Activated T-helper 2 cell treated with anti-CD3 and anti-CD28 coated beads, Interferon-gamma antibody, Interleukin-2, Interleukin-4, amounts not matched to agents 10 μg/mL and 5 μg/mL and 100 μg/mL, durations not matched to agents 14 hours and 24 hours and 36 hours (primary cell): ENCODE results near the gene DCDC1. TPM values are rescaled to one million over a fixed set of nuclear protein-coding genes. Genes with fewer than 3 reads are reported as not detected.

Source experiments
- DNase-seq: peaks from one replicate; pipeline ENCODE4 v3.0.0; 2021; ENCODE audit warnings: low spot score
- H3K27ac Mint-ChIP-seq: one replicate; pipeline ENCODE4 v1.8.0; 2021; ENCODE audit warnings: mixed read lengths
- H3K27me3 Mint-ChIP-seq: one replicate; pipeline ENCODE4 v1.8.0; 2021; ENCODE audit warnings: low read depth, mixed read lengths
- H3K36me3 Mint-ChIP-seq: one replicate; pipeline ENCODE4 v1.8.0; 2021; ENCODE audit warnings: low read depth, mixed read lengths
- H3K4me1 Mint-ChIP-seq: one replicate; pipeline ENCODE4 v1.8.0; 2021; ENCODE audit warnings: low read depth, mixed read lengths
- H3K4me3 Mint-ChIP-seq: one replicate; pipeline ENCODE4 v1.8.0; 2021; ENCODE audit warnings: low read depth, mild to moderate bottlenecking, moderate library complexity, mixed read lengths
- H3K9me3 Mint-ChIP-seq: one replicate; pipeline ENCODE4 v1.8.0; 2021; ENCODE audit warnings: mixed read lengths
- intact Hi-C: fragments of 100-400 bp; cut with micrococcal nuclease; formaldehyde crosslinking; loops from one replicate; pipeline ENCODE4 v1.15.1; 2023
- total RNA-seq: library from RNA; stranded (reverse); gene quantifications from 2 replicates; pipeline ENCODE4 v1.2.3, GENCODE V29; 2022

DCDC1 gene
- total RNA-seq, 1 donor from 2014 or later: not detected

DNA sequence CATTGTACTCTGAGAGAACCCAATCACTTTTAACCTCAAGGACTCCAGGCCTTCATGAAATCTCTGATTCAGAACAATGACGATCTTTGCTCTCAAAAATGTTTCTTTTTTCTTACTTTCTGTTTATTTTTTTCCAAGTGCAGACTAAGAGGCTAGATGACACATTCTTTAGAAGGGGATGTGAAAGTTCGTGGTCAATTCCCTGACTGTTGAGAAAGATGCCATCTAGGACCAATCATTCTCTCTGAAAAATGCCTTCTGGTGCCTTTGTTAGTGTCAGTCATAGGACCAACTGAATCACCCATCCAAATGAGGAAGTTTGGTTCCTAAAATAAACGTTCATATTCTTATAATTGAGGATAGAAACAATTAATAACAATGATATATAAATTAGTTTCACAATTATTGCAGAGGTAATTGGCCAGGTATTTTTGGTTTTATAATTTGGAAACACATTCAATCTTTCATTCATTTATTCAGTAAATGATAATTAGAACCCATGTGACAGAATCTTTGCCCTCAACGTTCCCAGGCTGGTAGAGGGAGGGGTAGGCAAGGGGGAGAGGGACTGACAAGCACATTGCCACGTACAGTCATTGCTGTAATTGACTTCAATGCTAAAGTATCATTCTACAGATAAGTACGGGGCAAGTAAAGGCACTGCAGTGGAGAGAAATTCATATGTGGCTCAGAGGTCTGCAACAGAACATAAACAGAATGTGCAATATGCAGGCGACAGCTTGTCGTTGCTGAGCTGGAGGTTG lies 450.0 kb downstream of the DCDC1 start:
- H3K27ac Mint-ChIP-seq: no peak overlapping the region
- DNase-seq: no peak
- H3K27me3 Mint-ChIP-seq: no peaks in the 10 kb centered on the region
- H3K9me3 Mint-ChIP-seq: no peaks in the 10 kb centered on the region
- no peaks in the 10 kb centered on the region for H3K4me1 Mint-ChIP-seq
- H3K36me3 Mint-ChIP-seq: no peaks in the 10 kb centered on the region
- intact Hi-C loops: loop anchor here (2.0 kb wide), 1 partner anchor 575 kb away; no protein-coding TSS in a partner anchor
- H3K4me3 Mint-ChIP-seq: no peak overlapping the region

DNA sequence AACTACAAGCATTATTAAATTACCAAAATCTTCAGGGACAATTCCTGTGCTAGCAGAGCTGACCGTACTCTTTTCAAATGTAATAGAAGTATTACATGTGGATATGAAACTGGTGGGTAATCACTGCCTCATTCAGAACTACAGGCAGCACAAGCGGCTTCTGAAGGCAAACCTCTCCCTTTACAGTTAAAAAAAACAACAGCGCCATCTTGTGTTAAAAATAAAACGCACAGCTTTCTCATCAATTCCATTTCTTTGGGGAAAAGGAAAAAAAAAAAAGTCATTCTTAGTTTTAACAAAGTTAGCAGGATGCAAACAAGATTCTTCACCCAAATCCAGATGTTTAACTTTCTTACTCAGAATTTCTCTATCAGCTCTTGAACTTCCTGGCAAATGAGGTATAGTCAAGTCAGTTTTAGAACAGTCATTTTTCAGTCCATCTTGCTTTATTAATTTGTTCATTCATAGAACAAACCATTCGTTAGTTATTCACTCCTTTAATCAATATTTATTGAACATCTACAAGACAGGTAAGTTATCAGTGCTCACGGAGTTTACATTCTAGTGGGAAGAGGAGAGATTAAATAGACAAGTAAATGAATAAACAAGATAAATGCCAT lies 451.6 kb downstream of the DCDC1 start:
- Mint-ChIP-seq H3K4me1 (no peaks in the 10 kb centered on the region), H3K27ac (no peak overlapping the region), H3K4me3 (no peak overlapping the region), H3K36me3 (no peaks in the 10 kb centered on the region), H3K9me3 (no peaks in the 10 kb centered on the region), H3K27me3 (peaks cover 6% of the 10 kb centered on the region)
- DNase-seq: no peak
- intact Hi-C loops: loop anchor here (2.0 kb wide), 1 partner anchor 573 kb away; no protein-coding TSS in a partner anchor

DNA sequence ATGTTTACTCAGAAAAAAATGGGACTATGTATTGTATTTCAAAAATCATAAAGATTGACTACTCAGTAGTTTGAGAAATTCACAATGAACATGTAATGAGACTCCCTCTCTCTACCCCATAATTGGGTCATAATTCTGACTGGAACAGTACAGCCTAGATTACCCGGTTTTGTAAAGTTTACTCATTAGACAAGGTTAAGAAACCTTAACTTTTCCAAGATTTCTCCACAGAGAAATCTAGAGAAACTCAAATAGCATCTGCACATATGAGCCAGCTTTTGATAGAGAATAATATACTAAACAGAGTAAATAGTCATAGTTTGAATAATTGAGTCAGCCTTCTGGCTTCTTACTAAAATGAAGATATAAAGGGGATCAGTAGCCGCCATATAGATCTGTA lies 452.3 kb downstream of the DCDC1 start:
- no peak for DNase-seq
- Mint-ChIP-seq H3K36me3 (no peaks in the 10 kb centered on the region), H3K4me1 (no peaks in the 10 kb centered on the region), H3K9me3 (no peaks in the 10 kb centered on the region), H3K27me3 (peaks cover 6% of the 10 kb centered on the region), H3K4me3 (no peak overlapping the region), H3K27ac (no peak overlapping the region)
- intact Hi-C loops: no loop called here

DNA sequence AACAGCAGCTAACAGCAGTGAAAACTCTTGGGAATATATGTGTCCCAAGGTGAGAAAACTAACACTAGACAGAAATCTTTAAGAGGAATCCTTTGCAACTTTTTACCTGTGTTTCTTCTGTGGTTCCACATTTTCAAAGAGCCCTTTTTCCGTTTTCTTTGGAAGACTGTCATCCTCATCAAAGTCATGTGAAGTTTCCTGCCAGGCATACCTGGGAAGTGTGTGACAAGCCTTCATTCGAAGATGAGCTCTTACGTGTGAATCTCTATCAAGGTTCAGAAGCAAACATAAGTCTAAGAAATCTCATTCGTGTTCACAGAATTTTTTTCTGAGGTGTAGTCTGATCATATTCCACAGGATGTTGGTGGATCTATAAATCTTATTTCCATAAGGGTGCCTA lies 452.8 kb downstream of the DCDC1 start:
- H3K36me3 Mint-ChIP-seq: no peaks in the 10 kb centered on the region
- no peaks in the 10 kb centered on the region for H3K9me3 Mint-ChIP-seq
- peaks cover 6% of the 10 kb centered on the region for H3K27me3 Mint-ChIP-seq
- no peak for DNase-seq
- no peaks in the 10 kb centered on the region for H3K4me1 Mint-ChIP-seq
- no peak overlapping the region for H3K27ac Mint-ChIP-seq
- intact Hi-C loops: no loop called here
- H3K4me3 Mint-ChIP-seq: no peak overlapping the region

DNA sequence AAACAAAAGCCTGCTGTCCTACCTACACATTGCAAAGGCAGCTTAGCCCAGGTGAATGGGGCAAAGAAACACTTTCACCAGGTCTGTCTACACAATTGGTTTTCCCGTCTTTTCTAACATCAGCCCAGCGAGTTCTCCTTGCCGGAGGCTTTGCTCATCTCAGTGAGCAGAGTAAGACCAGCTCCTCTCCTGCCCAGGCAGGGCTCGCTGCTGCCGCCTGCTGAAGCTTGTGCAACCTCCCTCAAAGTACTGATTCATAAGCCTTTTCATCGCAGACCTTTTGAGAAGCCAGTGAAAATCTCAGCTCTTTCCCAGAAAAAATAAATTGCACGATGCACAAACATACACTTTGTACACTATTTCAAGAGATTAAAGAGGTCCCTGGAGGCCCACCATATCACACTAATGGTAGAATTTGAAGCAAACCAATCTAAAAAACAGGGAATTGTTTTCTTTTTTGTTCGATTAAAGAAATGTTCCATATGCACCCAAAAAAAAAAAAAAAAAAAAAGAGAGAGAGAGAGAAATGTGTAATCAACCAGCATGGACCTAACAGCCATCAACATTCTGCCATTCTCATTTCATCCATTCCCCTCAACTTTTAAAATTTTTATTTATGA lies 455.3 kb downstream of the DCDC1 start:
- Mint-ChIP-seq H3K9me3 (no peaks in the 10 kb centered on the region), H3K4me3 (no peak overlapping the region), H3K4me1 (no peaks in the 10 kb centered on the region), H3K36me3 (no peaks in the 10 kb centered on the region), H3K27me3 (peaks cover 6% of the 10 kb centered on the region), H3K27ac (no peak overlapping the region)
- no peak for DNase-seq
- intact Hi-C loops: no loop called here

DNA sequence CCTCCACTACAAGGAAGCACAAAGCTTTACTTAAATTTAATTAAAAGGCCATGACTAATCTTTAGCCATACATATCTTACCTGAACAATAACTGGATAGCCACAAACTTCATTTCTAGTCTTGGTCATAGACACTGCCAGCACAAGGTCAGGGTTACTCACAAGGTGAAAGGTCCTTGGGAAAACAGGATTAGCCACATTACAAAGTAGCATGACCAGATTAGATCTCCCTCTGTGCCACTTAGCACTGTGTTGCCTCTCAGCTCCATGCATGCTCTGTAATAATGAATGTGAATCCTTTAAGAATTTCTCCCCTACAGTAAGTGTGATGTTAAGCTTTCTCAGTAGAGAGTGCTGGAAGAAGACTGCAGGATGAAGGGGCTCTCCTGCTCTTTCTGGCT lies 458.3 kb downstream of the DCDC1 start:
- no peaks in the 10 kb centered on the region for H3K4me1 Mint-ChIP-seq
- H3K36me3 Mint-ChIP-seq: no peaks in the 10 kb centered on the region
- no peak overlapping the region for H3K27ac Mint-ChIP-seq
- no peak overlapping the region for H3K4me3 Mint-ChIP-seq
- intact Hi-C loops: no loop called here
- no peak for DNase-seq
- peaks cover 6% of the 10 kb centered on the region for H3K27me3 Mint-ChIP-seq
- H3K9me3 Mint-ChIP-seq: no peaks in the 10 kb centered on the region

DNA sequence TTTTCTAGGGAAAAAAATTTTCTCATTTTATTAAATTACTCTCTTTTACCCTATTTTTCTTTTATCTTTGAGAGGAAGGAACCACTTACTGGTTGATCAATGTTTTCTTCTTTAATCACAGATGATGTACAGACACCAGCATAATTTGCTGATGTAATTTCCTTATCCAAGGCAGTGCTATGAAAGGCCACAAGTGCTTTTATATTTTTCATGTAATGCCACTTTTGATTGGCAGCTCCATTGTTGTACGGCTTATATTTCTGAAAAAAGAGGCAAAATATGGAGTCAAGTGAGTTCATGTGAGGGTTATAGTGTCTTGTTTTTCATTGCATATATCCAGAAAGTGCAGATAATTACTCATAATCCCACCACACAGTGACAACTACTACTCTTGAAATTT lies 460.7 kb downstream of the DCDC1 start:
- Mint-ChIP-seq H3K9me3 (no peaks in the 10 kb centered on the region), H3K27me3 (peaks cover 2% of the 10 kb centered on the region), H3K36me3 (no peaks in the 10 kb centered on the region), H3K4me3 (no peak overlapping the region), H3K4me1 (no peaks in the 10 kb centered on the region), H3K27ac (no peak overlapping the region)
- DNase-seq: no peak
- intact Hi-C loops: no loop called here

DNA sequence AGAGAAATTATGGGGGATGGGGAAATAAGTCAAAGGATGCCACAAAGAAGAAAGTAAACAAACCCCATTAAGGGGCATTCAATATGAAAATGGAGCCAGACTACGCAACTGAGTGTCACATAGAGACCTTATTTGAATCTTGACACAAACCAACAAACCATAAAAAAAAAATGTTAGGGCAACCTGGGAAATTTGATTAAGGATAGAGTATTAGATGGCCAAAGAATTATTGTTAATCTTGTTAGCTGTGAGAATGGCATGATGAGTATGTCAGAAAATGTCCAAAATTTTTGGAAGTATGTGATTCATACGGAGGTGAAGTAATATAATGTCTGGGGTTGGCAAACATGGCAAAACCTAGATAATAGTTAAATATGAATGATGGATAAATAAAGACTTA lies 461.3 kb downstream of the DCDC1 start:
- Mint-ChIP-seq H3K27ac (no peak overlapping the region), H3K36me3 (no peaks in the 10 kb centered on the region), H3K4me1 (no peaks in the 10 kb centered on the region), H3K27me3 (no peaks in the 10 kb centered on the region), H3K9me3 (no peaks in the 10 kb centered on the region), H3K4me3 (no peak overlapping the region)
- intact Hi-C loops: no loop called here
- no peak for DNase-seq

DNA sequence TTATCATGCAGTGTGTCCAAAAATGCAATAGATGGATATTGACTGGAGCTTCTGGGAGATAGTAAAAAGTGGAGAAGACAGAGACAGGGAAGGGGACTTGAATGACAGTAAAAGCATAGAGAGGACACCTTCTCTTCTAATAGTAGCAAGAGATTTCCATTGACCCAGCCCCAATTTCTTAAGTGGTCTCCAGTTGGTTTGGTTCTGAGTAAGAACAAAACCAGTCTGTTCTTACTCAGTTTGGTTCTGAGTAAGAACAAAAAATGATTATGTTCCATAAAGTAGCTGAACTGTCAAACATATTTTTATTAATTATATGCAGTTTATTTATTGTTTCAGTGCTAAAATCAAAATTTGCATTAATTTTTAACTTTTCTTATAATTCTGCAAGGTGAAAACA lies 466.6 kb downstream of the DCDC1 start:
- Mint-ChIP-seq H3K27me3 (no peaks in the 10 kb centered on the region), H3K9me3 (no peaks in the 10 kb centered on the region), H3K4me3 (no peak overlapping the region), H3K4me1 (no peaks in the 10 kb centered on the region), H3K36me3 (no peaks in the 10 kb centered on the region), H3K27ac (no peak overlapping the region)
- intact Hi-C loops: no loop called here
- DNase-seq: no peak

DNA sequence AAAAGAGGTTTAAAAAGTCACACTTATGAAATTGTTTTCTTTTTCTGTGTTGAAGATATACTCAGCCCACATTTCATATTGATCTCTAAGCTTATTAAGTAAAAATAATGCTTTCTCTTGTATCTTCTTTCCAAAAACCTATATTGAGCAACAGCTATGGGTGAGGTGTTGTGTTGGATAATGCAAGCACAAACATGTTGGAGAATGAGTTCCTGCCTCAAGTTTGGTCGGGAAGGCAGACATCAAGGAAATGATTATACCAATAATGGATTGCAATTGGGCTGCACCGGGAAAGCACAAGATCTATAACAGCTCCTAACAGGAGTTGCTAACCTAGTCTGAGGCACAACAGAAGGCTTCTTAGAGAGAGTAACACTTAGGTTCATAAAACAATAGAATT lies 474.5 kb downstream of the DCDC1 start:
- no peaks in the 10 kb centered on the region for H3K27me3 Mint-ChIP-seq
- no peaks in the 10 kb centered on the region for H3K4me1 Mint-ChIP-seq
- H3K36me3 Mint-ChIP-seq: no peaks in the 10 kb centered on the region
- DNase-seq: no peak
- intact Hi-C loops: no loop called here
- H3K27ac Mint-ChIP-seq: no peak overlapping the region
- no peak overlapping the region for H3K4me3 Mint-ChIP-seq
- no peaks in the 10 kb centered on the region for H3K9me3 Mint-ChIP-seq

DNA sequence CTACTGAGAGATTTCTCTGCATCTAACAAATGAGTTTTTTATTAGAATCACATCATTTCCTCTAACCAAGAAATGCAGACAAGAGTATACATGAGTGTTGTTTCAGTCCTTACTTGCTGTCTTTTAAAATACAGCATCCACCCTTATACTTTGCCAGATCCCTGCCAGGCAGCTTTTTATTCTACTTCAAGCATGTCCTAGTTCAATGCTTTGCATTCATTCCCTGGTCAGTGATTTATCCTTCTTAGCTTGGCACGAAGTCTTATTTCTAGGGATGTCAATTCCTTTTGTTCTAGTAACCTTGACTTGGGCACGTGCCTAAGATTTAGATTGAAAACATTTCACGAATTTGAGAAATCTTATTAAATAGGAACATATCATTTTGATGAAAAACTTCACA lies 476.2 kb downstream of the DCDC1 start:
- intact Hi-C loops: no loop called here
- H3K27ac Mint-ChIP-seq: no peak overlapping the region
- no peak overlapping the region for H3K4me3 Mint-ChIP-seq
- no peaks in the 10 kb centered on the region for H3K27me3 Mint-ChIP-seq
- H3K9me3 Mint-ChIP-seq: no peaks in the 10 kb centered on the region
- H3K36me3 Mint-ChIP-seq: no peaks in the 10 kb centered on the region
- H3K4me1 Mint-ChIP-seq: no peaks in the 10 kb centered on the region
- DNase-seq: no peak

DNA sequence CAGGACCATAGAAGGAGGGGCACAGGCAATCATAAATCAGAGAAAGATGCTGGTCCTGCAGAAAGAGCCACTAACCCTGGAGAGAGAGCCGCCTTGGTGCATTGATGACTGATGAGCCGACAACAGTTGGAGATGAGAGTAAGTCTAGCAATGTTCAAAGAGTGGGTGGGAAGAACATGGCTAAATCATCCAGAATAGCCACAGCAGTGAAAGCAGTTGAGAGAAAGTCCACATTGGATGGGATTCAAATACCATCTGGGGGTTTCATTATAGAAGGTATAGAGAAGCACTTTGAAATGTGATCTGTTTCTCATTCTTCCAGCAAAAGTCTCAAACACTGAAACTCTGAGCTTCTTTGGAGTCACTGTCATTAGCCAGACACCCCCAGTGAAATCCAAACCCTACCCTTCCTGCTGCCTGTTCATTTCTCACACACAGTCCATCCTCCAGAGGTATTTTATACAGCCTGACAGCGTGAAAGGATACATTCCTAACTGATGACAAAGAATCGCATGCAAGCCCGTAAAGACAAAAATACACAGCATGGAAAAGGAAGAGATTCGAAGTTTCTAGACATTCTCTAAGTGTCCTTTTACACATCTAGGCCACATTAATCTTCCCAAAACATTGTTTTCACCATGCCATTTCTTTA lies 480.3 kb downstream of the DCDC1 start:
- Mint-ChIP-seq H3K4me1 (no peaks in the 10 kb centered on the region), H3K4me3 (no peak overlapping the region), H3K9me3 (no peaks in the 10 kb centered on the region), H3K27me3 (no peaks in the 10 kb centered on the region), H3K36me3 (no peaks in the 10 kb centered on the region), H3K27ac (no peak overlapping the region)
- intact Hi-C loops: no loop called here
- no peak for DNase-seq
